ENCODE results near the gene DYNC1I1.

DYNC1I1 gene

GRCh38 chr7:96033009-96033598, 260.8 kb downstream of the DYNC1I1 start:
- peak; percentile 25 for DNase-seq

- peak; percentile 26 for DNase-seq
Observed at GRCh38 chr7:96034940-96035727, 262.8 kb downstream of the DYNC1I1 start.

- DNase-seq, result no peak
Observed at GRCh38 chr7:96040250-96040772, 268.0 kb downstream of the DYNC1I1 start.

- DNase-seq, result no peak
Observed at GRCh38 chr7:96041171-96041570, 268.8 kb downstream of the DYNC1I1 start.

GRCh38 chr7:96045181-96045580, 272.8 kb downstream of the DYNC1I1 start:
- DNase-seq, result no peak

- no peak for DNase-seq
Observed at GRCh38 chr7:96045919-96046318, 273.6 kb downstream of the DYNC1I1 start.

- DNase-seq, result no peak
Observed at GRCh38 chr7:96052289-96052688, 279.9 kb downstream of the DYNC1I1 start.

- no peak for DNase-seq
Observed at GRCh38 chr7:96052860-96053470, 280.6 kb downstream of the DYNC1I1 start.

GRCh38 chr7:96055717-96056116, 283.4 kb downstream of the DYNC1I1 start:
- DNase-seq, result no peak

GRCh38 chr7:96059075-96059474, 286.7 kb downstream of the DYNC1I1 start:
- DNase-seq, result no peak

GRCh38 chr7:96061009-96061408, 288.7 kb downstream of the DYNC1I1 start:
- no peak for DNase-seq

GRCh38 chr7:96061844-96062243, 289.5 kb downstream of the DYNC1I1 start:
- DNase-seq, result no peak

GRCh38 chr7:96067321-96067720, 295.0 kb downstream of the DYNC1I1 start:
- DNase-seq, result no peak

- DNase-seq, result no peak
Observed at GRCh38 chr7:96069401-96069800, 297.0 kb downstream of the DYNC1I1 start.

- no peak for DNase-seq
Observed at GRCh38 chr7:96074871-96075270, 302.5 kb downstream of the DYNC1I1 start.

GRCh38 chr7:96075510-96076349, 303.4 kb downstream of the DYNC1I1 start:
- peak; percentile 83 for DNase-seq

- DNase-seq, result no peak
Observed at GRCh38 chr7:96076350-96076707, 304.0 kb downstream of the DYNC1I1 start.

GRCh38 chr7:96080027-96080426, 307.7 kb downstream of the DYNC1I1 start:
- no peak for DNase-seq

GRCh38 chr7:96084881-96085553, 312.7 kb downstream of the DYNC1I1 start:
- no peak for DNase-seq

- DNase-seq, result no peak
Observed at GRCh38 chr7:96085953-96086352, 313.6 kb downstream of the DYNC1I1 start.

- no peak for DNase-seq
Observed at GRCh38 chr7:96088579-96088978, 316.2 kb downstream of the DYNC1I1 start.

GRCh38 chr7:96089511-96089910, 317.2 kb downstream of the DYNC1I1 start:
- DNase-seq, result no peak
